GM23338 (cell line): ENCODE data around the gene CLSTN2. TPM values are rescaled to one million over a fixed set of nuclear protein-coding genes. Genes with fewer than 3 reads are reported as not detected.

ENCODE experiments used
- ATAC-seq: fragments of 200-7000 bp; cut with Tn5 transposase; 3 replicates; pipeline ENCODE4 v1.9.1; 2020
- DNase-seq: peaks from one replicate; pipeline ENCODE4 v3.0.0-alpha.2; 2015; ENCODE audit warnings: low spot score
- H2AFZ ChIP-seq: fragments of 200-600 bp; sonication (generic); 2 replicates; pipeline ENCODE4 v1.8.0; 2016; ENCODE audit warnings: antibody characterized with exemption, mild to moderate bottlenecking, moderate library complexity
- H3F3A ChIP-seq: fragments of 200-600 bp; sonication (generic); replicated peaks from 2 replicates; pipeline ENCODE4 v1.8.0; 2017; ENCODE audit warnings: antibody characterized with exemption, mixed run types, low read depth
- H3K27ac ChIP-seq: fragments of 200-600 bp; sonication (generic); 2 replicates; pipeline ENCODE4 v1.6.1; 2016; ENCODE audit warnings: low read depth
- H3K27me3 ChIP-seq: fragments of 200-600 bp; sonication (generic); 2 replicates; pipeline ENCODE4 v1.8.0; 2016; ENCODE audit warnings: mild to moderate bottlenecking, mixed run types, moderate library complexity; ENCODE audit not compliant: insufficient read depth
- H3K36me3 ChIP-seq: fragments of 200-600 bp; sonication (generic); 2 replicates; pipeline ENCODE4 v1.8.0; 2016; ENCODE audit warnings: mild to moderate bottlenecking; ENCODE audit not compliant: insufficient read depth
- H3K4me1 ChIP-seq: fragments of 200-600 bp; sonication (generic); 2 replicates; pipeline ENCODE4 v1.8.0; 2016; ENCODE audit warnings: mild to moderate bottlenecking, moderate library complexity; ENCODE audit not compliant: insufficient read depth
- H3K4me2 ChIP-seq: fragments of 200-600 bp; sonication (generic); 2 replicates; pipeline ENCODE4 v1.7.1; 2017; ENCODE audit warnings: mixed run types
- H3K4me3 ChIP-seq: fragments of 200-600 bp; sonication (generic); 2 replicates; pipeline ENCODE4 v1.6.1; 2016; ENCODE audit warnings: mixed run types
- H3K79me2 ChIP-seq: fragments of 200-600 bp; sonication (generic); replicated peaks from 2 replicates; pipeline ENCODE4 v1.8.0; 2017; ENCODE audit warnings: mild to moderate bottlenecking; ENCODE audit not compliant: insufficient read depth
- H3K9me2 ChIP-seq: fragments of 200-600 bp; sonication (generic); 2 replicates; pipeline ENCODE4 v1.8.0; 2017; ENCODE audit not compliant: insufficient read depth
- H4K20me1 ChIP-seq: fragments of 200-600 bp; sonication (generic); replicated peaks from 2 replicates; pipeline ENCODE4 v1.8.0; 2017; ENCODE audit warnings: mild to moderate bottlenecking; ENCODE audit not compliant: insufficient read depth
- H3K27ac Mint-ChIP-seq: 2 replicates; pipeline ENCODE4 v1.8.0; 2020; ENCODE audit warnings: inconsistent platforms, mild to moderate bottlenecking, moderate library complexity, mixed read lengths
- H3K27me3 Mint-ChIP-seq: 3 replicates; pipeline ENCODE4 v1.8.0; 2022; ENCODE audit warnings: low read depth, mild to moderate bottlenecking, moderate library complexity, mixed read lengths, inconsistent platforms; ENCODE audit not compliant: insufficient read depth, poor library complexity
- H3K36me3 Mint-ChIP-seq: 3 replicates; pipeline ENCODE4 v1.8.0; 2021; ENCODE audit warnings: low read depth, mild to moderate bottlenecking, inconsistent platforms, moderate library complexity, mixed read lengths
- H3K4me1 Mint-ChIP-seq: 3 replicates; pipeline ENCODE4 v1.8.0; 2020; ENCODE audit warnings: mild to moderate bottlenecking, inconsistent platforms, mixed read lengths
- H3K4me3 Mint-ChIP-seq: 3 replicates; pipeline ENCODE4 v1.8.0; 2021; ENCODE audit warnings: moderate library complexity, mild to moderate bottlenecking, inconsistent platforms, mixed read lengths
- H3K9me3 Mint-ChIP-seq: 3 replicates; pipeline ENCODE4 v1.8.0; 2020; ENCODE audit warnings: moderate library complexity, mild to moderate bottlenecking, inconsistent platforms, mixed read lengths
- CREB1 ChIP-seq: fragments of 250-450 bp; sonication (Bioruptor Pico); IDR thresholded peaks from 2 replicates; pipeline ENCODE4 v1.5.0; 2020; ENCODE audit warnings: low read depth, mild to moderate bottlenecking, moderate library complexity
- ETS1 ChIP-seq: IDR thresholded peaks from 2 replicates; pipeline ENCODE4 v1.6.1; 2016; ENCODE audit warnings: antibody characterized with exemption
- EZH2 ChIP-seq: fragments of 200-600 bp; sonication (generic); IDR thresholded peaks from one replicate; pipeline ENCODE4 v1.8.0; 2017; ENCODE audit warnings: antibody characterized with exemption, mild to moderate bottlenecking, low read depth; ENCODE audit not compliant: unreplicated experiment
- EZH2phosphoT487 ChIP-seq: fragments of 200-600 bp; sonication (generic); IDR thresholded peaks from one replicate; pipeline ENCODE4 v1.8.1; 2018; ENCODE audit warnings: antibody characterized with exemption; ENCODE audit not compliant: unreplicated experiment
- POLR2AphosphoS5 ChIP-seq: IDR thresholded peaks from 2 replicates; pipeline ENCODE4 v1.6.1; 2016; ENCODE audit warnings: antibody characterized with exemption, low read depth
- long read RNA-seq: library from polyadenylated mRNA; unstranded; transcript quantifications from one replicate; pipeline ENCODE4 v2.0.0, GENCODE V29; 2020; ENCODE audit not compliant: unreplicated experiment
- polyA plus RNA-seq: library from polyadenylated mRNA; unstranded; fragments of >200 nt; fragmentation: Nextera tagmentation; extraction: Ambion mirVana; gene quantifications from 2 replicates; pipeline ENCODE4 v1.2.1, GENCODE V29; 2016
- total RNA-seq: library from RNA; depleted of rRNA; stranded (reverse); fragments of >200 nt; shearing (Covaris generic); gene quantifications from 2 replicates; pipeline ENCODE4 v1.2.3, GENCODE V29; 2014; rRNA removed
- TF ChIP-seq, protein P1 (sequence below): IDR thresholded peaks from one replicate; pipeline ENCODE4 v1.6.1; 2018; ENCODE audit warnings: antibody characterized with exemption; ENCODE audit not compliant: unreplicated experiment
- TF ChIP-seq, protein P2 (sequence below), 2 experiments: fragments of 200-600 bp in 1 of 2; sonication (generic) in 1 of 2; conservative IDR thresholded peaks; 2 replicates each; pipeline versions ENCODE4 v1.5.1 to v1.6.1; 2016 to 2017; ENCODE audit warnings: antibody characterized with exemption in 2 of 2, low read depth in 2 of 2, mild to moderate bottlenecking in 2 of 2, moderate library complexity in 1 of 2

The CLSTN2 gene
- total RNA-seq (0.83 and 0.89 TPM in 2 replicates), polyA plus RNA-seq (0.10 and 0.11 TPM in 2 replicates)
- long read RNA-seq = 0 reads

DNA sequence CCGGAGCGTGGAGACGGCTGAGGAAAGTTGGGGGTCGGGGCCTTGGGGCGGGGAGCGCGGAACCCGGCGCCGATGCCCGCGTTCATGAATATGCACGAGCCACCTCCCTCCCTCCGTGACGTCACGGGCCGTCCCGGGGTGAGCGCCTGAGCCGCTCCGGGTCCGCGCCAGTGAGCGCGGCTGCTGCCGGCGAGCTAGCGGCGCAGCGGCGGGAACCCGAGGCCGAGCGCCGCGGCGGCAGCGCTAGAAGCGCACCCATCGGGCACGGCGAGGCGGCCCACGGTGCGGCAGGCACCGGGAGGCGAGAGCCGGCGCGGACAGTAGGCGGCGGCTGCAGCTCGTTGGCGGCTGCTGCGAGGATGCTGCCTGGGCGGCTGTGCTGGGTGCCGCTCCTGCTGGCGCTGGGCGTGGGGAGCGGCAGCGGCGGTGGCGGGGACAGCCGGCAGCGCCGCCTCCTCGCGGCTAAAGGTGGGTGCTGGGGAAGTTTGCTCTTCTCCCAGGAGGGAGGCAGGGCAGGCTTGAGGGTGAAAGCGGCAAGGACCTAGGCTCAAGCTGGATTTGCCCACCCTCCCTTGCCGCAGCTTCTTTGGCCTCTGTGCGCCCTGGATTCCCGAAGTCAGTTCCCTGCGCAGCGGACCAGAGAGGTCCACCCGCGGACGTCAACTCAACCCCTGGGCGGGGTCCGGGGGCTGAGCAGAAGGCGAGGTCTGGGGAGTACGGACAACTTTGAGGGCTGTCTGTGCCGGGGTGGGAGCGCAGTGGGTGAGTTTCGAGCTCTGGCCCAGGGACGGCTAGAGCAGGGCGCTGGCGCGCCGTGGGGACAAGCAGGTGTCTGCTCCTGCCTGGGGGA lies at the start of gene CLSTN2:
CLSTN2 (plus strand) TSS at position 170 of the 850 bp plus-strand sequence.
- no peak within 1 kb of the TSS for H3K27ac Mint-ChIP-seq
- peaks cover 37% of the 10 kb centered on the region for H3K27me3 ChIP-seq
- H4K20me1 ChIP-seq = no peaks in the 10 kb centered on the region
- H3K79me2 ChIP-seq = no peaks in the 10 kb centered on the region
- ATAC-seq (peak; percentile 77), DNase-seq (peak; percentile 79)
- H3K9me2 ChIP-seq = no peaks in the 10 kb centered on the region
- H3F3A ChIP-seq = no peaks in the 10 kb centered on the region
- no peaks in the 10 kb centered on the region for H3K9me3 Mint-ChIP-seq
- no peaks in the 10 kb centered on the region for H3K36me3 Mint-ChIP-seq
- H3K36me3 ChIP-seq = no peaks in the 10 kb centered on the region
- no peaks in the 10 kb centered on the region; the same call in 1 of the 2 replicates for H3K4me1 ChIP-seq
- H3K4me1 Mint-ChIP-seq = peaks cover 7% of the 10 kb centered on the region; the same call in 2 of the 3 replicates
- peak within 1 kb of the TSS; percentile 83 for H3K4me3 ChIP-seq
- peak within 1 kb of the TSS; percentile 79 for H3K4me3 Mint-ChIP-seq
- H3K27ac ChIP-seq = no peak within 1 kb of the TSS
- H2AFZ ChIP-seq = peak within 1 kb of the TSS; percentile 97
- peak within 1 kb of the TSS; percentile 98 for H3K4me2 ChIP-seq
- TF ChIP-seq POLR2AphosphoS5 (no peak), EZH2 (no peak), EZH2phosphoT487 (no peak), ETS1 (no peak), CREB1 (CRISPR knock-in tag) (peak; percentile 95)
- TF ChIP-seq, protein P1, sequence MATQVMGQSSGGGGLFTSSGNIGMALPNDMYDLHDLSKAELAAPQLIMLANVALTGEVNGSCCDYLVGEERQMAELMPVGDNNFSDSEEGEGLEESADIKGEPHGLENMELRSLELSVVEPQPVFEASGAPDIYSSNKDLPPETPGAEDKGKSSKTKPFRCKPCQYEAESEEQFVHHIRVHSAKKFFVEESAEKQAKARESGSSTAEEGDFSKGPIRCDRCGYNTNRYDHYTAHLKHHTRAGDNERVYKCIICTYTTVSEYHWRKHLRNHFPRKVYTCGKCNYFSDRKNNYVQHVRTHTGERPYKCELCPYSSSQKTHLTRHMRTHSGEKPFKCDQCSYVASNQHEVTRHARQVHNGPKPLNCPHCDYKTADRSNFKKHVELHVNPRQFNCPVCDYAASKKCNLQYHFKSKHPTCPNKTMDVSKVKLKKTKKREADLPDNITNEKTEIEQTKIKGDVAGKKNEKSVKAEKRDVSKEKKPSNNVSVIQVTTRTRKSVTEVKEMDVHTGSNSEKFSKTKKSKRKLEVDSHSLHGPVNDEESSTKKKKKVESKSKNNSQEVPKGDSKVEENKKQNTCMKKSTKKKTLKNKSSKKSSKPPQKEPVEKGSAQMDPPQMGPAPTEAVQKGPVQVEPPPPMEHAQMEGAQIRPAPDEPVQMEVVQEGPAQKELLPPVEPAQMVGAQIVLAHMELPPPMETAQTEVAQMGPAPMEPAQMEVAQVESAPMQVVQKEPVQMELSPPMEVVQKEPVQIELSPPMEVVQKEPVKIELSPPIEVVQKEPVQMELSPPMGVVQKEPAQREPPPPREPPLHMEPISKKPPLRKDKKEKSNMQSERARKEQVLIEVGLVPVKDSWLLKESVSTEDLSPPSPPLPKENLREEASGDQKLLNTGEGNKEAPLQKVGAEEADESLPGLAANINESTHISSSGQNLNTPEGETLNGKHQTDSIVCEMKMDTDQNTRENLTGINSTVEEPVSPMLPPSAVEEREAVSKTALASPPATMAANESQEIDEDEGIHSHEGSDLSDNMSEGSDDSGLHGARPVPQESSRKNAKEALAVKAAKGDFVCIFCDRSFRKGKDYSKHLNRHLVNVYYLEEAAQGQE = no peak
- TF ChIP-seq, protein P2, sequence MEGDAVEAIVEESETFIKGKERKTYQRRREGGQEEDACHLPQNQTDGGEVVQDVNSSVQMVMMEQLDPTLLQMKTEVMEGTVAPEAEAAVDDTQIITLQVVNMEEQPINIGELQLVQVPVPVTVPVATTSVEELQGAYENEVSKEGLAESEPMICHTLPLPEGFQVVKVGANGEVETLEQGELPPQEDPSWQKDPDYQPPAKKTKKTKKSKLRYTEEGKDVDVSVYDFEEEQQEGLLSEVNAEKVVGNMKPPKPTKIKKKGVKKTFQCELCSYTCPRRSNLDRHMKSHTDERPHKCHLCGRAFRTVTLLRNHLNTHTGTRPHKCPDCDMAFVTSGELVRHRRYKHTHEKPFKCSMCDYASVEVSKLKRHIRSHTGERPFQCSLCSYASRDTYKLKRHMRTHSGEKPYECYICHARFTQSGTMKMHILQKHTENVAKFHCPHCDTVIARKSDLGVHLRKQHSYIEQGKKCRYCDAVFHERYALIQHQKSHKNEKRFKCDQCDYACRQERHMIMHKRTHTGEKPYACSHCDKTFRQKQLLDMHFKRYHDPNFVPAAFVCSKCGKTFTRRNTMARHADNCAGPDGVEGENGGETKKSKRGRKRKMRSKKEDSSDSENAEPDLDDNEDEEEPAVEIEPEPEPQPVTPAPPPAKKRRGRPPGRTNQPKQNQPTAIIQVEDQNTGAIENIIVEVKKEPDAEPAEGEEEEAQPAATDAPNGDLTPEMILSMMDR (conservative IDR thresholded peaks at IDR 0.05; ENCODE audit: low read depth in 2 of 2) = no peak
- H3K27me3 Mint-ChIP-seq = peaks cover 32% of the 10 kb centered on the region
